T-helper 17 cell (primary cell): ENCODE measurements around the gene TAF4B. TPM values are rescaled to one million over a fixed set of nuclear protein-coding genes. Genes with fewer than 3 reads are reported as not detected.
"Not testable (repeated sequence)": the region's sequence is repeated elsewhere in the genome, so short reads cannot be mapped to it uniquely, and the experiment has no call there.

Experiments
- ATAC-seq: fragments of 150-1000 bp; cut with Tn5 transposase; 2 replicates; pipeline ENCODE4 v1.10.0; 2021; ENCODE audit warnings: mild to moderate bottlenecking, moderate library complexity
- DNase-seq, 3 donors: peaks; one replicate each; pipeline versions ENCODE4 v3.0.0 to v3.0.0-alpha.2; 2020 to 2021
- H3K9me3 ChIP-seq: one replicate; pipeline ENCODE4 v1.7.0; 2013; ENCODE audit warnings: low read length, mild to moderate bottlenecking; ENCODE audit not compliant: control insufficient read depth, poor library complexity, severe bottlenecking
- H3K27ac Mint-ChIP-seq: one replicate; pipeline ENCODE4 v1.8.0; 2022; ENCODE audit warnings: mild to moderate bottlenecking, moderate library complexity, mixed read lengths
- H3K27me3 Mint-ChIP-seq: one replicate; pipeline ENCODE4 v1.8.0; 2022; ENCODE audit warnings: mixed read lengths
- H3K36me3 Mint-ChIP-seq: one replicate; pipeline ENCODE4 v1.8.0; 2022; ENCODE audit warnings: low read depth, mixed read lengths
- H3K4me1 Mint-ChIP-seq: one replicate; pipeline ENCODE4 v1.8.0; 2022; ENCODE audit warnings: mild to moderate bottlenecking, mixed read lengths
- H3K4me3 Mint-ChIP-seq: one replicate; pipeline ENCODE4 v1.8.0; 2022; ENCODE audit warnings: mild to moderate bottlenecking, moderate library complexity, mixed read lengths
- total RNA-seq, 4 donors: library from RNA in 2 of 4; stranded (reverse) in 2 of 4; gene quantifications; one replicate each; pipeline ENCODE4 v1.2.3 and lab custom pipeline; 2022 to 2026

TAF4B gene, protein sequence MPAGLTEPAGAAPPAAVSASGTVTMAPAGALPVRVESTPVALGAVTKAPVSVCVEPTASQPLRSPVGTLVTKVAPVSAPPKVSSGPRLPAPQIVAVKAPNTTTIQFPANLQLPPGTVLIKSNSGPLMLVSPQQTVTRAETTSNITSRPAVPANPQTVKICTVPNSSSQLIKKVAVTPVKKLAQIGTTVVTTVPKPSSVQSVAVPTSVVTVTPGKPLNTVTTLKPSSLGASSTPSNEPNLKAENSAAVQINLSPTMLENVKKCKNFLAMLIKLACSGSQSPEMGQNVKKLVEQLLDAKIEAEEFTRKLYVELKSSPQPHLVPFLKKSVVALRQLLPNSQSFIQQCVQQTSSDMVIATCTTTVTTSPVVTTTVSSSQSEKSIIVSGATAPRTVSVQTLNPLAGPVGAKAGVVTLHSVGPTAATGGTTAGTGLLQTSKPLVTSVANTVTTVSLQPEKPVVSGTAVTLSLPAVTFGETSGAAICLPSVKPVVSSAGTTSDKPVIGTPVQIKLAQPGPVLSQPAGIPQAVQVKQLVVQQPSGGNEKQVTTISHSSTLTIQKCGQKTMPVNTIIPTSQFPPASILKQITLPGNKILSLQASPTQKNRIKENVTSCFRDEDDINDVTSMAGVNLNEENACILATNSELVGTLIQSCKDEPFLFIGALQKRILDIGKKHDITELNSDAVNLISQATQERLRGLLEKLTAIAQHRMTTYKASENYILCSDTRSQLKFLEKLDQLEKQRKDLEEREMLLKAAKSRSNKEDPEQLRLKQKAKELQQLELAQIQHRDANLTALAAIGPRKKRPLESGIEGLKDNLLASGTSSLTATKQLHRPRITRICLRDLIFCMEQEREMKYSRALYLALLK
- total RNA-seq (10 to 100 TPM in 1 of 2 donors, 1 to 10 TPM in 1; 9.2 to 10.4 TPM), total RNA-seq (lab: John Stamatoyannopoulos, UW) (30.4 to 70.5 reads per million in 2 donors)

DNA sequence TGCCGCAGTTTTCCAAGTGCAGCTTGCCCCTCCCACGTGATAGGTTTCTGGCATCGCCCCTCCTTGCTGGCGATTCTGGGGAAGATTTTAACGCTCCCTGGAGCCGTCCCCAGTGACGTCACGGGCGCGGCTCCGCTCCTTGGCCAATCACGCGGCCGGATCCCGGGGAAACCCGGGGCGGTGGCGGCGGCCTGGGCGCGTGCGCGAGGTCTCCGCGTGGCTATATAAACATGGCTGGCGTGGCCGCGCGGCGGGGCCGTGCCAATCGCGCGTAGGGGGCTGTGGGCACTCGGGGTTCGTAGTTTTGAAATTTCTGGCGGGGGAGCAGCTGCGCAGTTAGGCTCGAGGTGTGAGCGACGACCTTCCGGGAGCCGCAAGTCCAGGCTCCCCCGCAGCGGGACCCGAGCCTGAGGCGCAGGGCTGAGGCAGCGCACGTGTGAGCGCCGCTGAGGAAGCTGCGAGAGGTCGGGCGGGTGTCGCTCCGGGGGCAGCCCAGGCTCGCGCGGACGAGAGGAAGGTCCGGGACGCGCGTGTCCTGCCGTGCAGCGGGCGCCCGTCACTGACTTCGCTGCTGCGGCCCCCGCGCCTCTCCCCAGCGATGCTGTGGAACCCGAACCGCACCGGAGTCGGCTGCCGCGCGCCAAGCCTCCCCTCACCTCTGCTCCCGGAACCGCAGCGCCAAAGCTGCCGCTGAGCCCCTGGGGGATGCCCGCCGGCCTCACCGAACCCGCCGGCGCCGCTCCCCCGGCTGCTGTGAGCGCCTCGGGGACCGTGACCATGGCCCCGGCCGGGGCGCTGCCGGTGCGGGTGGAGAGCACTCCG lies at the start of gene TAF4B:
Gene TAF4B (plus strand): TSS at position 217 of the 822 bp plus-strand sequence. CDS start 489 bp downstream, at position 706.
- Mint-ChIP-seq H3K27me3 (no peaks in the 10 kb centered on the region), H3K36me3 (no peaks in the 10 kb centered on the region), H3K27ac (peak within 1 kb of the TSS; percentile 92), H3K4me3 (peak within 1 kb of the TSS; percentile 96), H3K4me1 (peaks cover 26% of the 10 kb centered on the region)
- no peaks in the 10 kb centered on the region for H3K9me3 ChIP-seq
- DNase-seq (peak; percentile 87 to 93 (median 88)), ATAC-seq (peak; percentile 91)

DNA sequence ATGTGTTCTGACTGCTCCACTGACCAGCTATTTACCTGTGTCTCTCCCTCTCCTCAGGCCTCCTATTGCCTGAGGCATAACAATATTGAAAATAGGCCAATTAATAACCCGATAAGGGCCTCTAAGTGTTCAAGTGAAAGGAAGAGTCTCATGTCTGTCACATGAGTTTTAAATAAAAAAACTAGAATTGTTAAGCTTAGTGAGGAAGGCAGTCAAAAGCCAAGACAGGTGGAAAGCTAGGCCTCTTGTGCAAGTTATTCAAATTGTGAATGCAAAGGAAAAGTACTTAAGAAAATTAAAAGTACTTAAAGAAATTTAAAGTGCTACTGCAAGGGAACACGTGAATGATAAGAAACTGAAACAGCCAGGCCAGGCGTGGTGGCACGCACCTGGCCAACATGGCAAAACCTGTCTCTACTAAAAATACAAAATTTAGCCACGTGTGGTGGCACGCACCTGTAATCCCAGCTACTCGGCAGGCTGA lies 44.9 kb upstream of the TAF4B start:
- H3K9me3 ChIP-seq = no peaks in the 10 kb centered on the region
- Mint-ChIP-seq H3K4me1 (no peaks in the 10 kb centered on the region), H3K27me3 (no peaks in the 10 kb centered on the region), H3K36me3 (no peaks in the 10 kb centered on the region), H3K27ac (no peak overlapping the region), H3K4me3 (no peak overlapping the region)
- no peak for ATAC-seq
- DNase-seq = no peak

DNA sequence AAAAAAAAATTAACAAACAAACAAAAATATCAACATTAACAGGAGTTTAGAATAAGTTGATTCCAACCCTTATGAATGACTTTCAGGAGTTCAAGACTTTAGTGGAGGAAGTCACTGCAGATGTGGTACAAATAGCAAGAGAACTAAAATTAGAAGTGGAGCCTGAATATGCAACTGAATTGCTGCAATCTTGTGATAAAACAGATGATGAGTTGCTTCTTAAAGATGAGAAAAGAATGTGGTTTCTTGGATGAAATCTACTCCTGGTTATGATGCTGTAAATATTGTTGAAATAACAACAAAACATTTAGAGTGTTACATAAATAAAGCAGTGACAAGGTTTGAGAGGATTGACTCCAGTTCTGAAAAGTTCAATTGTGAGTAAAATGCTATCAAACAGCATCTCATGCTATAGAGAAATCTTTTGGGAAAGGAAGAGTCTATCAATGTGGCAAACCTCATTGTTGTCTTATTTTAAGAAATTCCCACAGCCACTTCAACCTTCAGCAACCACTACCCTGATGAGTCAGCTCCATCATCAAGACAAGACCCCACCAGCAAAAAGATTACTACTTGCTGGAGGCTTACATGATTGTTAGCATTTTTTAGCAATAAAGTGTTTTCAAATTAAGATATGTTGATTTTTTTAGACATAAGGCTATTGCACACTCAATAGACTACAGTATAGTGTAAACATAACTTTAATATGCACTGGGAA lies 42.7 kb upstream of the TAF4B start:
- no peaks in the 10 kb centered on the region for H3K9me3 ChIP-seq
- no peaks in the 10 kb centered on the region for H3K27me3 Mint-ChIP-seq
- H3K36me3 Mint-ChIP-seq = no peaks in the 10 kb centered on the region
- no peak overlapping the region for H3K27ac Mint-ChIP-seq
- DNase-seq (no peak), ATAC-seq (no peak)
- H3K4me1 Mint-ChIP-seq = no peaks in the 10 kb centered on the region
- H3K4me3 Mint-ChIP-seq = no peak overlapping the region

DNA sequence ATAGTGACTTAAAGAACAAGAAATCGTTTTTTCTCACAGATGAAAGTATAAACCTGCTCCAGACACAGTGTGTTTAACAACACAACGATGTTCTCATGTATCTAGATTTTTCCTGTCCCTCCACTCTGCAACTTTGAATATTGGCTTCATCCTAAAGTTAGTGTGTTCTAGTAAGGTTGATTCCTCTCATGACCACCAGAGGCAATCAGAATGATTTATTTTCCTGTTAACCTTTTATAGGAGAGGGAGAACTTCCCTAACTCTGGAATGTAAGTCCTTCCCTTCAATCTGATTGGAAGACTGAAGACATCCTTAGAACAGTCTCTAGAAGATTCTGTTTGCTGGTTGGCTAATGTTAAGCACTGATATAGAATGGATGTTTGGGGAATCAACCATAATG lies 41.0 kb upstream of the TAF4B start:
- H3K27me3 Mint-ChIP-seq = no peaks in the 10 kb centered on the region
- peaks cover 9% of the 10 kb centered on the region for H3K4me1 Mint-ChIP-seq
- DNase-seq (no peak), ATAC-seq (no peak)
- no peak overlapping the region for H3K27ac Mint-ChIP-seq
- H3K4me3 Mint-ChIP-seq = no peak overlapping the region
- no peaks in the 10 kb centered on the region for H3K36me3 Mint-ChIP-seq
- no peaks in the 10 kb centered on the region for H3K9me3 ChIP-seq

DNA sequence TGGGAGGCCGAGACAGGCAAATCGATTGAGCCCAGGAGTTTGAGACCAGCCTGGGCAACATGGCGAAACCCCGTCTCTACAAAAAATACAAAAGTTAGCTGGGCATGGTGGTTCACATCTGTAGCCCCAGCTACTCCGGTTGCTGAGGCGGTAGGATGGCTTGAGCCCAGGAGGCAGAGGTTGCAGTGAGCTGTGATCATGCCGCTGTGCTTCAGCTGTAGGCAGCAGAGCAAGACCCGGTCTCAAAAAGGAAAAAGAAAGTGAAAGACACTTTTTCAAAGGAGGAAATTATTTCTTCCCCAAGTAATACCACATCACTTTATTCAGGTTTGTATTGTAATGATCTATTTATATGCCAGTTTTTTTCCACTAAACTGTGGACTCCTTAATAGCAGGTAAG lies 35.7 kb upstream of the TAF4B start:
- H3K27me3 Mint-ChIP-seq = no peaks in the 10 kb centered on the region
- no peak for DNase-seq
- no peaks in the 10 kb centered on the region for H3K36me3 Mint-ChIP-seq
- peak overlapping the region; percentile 80 for H3K4me3 Mint-ChIP-seq
- H3K4me1 Mint-ChIP-seq = peaks cover 14% of the 10 kb centered on the region
- peak; percentile 85 for ATAC-seq
- peak overlapping the region; percentile 86 for H3K27ac Mint-ChIP-seq
- H3K9me3 ChIP-seq = no peaks in the 10 kb centered on the region

DNA sequence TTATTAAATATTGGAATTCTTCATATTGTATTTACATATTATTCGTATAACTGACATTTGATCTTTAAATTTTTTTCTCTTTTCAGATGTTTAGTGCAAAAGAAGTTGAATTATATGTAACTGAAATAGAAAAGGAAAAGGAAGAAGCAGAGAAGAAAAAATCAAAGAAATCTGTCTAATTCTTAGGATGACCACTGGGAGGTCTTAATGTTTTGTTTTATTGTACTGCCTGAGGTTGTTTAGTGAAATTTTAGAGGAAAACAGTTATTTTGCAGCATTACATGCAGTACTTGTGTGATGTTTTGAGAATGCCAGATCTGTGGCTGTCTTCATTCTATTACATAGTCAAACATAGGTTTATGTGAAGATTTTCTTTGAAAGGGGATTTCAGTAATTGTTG lies 34.0 kb upstream of the TAF4B start:
- no peaks in the 10 kb centered on the region for H3K9me3 ChIP-seq
- H3K27ac Mint-ChIP-seq = no peak overlapping the region
- H3K36me3 Mint-ChIP-seq = no peaks in the 10 kb centered on the region
- H3K27me3 Mint-ChIP-seq = no peaks in the 10 kb centered on the region
- no peak overlapping the region for H3K4me3 Mint-ChIP-seq
- no peak for ATAC-seq
- peaks cover 14% of the 10 kb centered on the region for H3K4me1 Mint-ChIP-seq
- DNase-seq = no peak

DNA sequence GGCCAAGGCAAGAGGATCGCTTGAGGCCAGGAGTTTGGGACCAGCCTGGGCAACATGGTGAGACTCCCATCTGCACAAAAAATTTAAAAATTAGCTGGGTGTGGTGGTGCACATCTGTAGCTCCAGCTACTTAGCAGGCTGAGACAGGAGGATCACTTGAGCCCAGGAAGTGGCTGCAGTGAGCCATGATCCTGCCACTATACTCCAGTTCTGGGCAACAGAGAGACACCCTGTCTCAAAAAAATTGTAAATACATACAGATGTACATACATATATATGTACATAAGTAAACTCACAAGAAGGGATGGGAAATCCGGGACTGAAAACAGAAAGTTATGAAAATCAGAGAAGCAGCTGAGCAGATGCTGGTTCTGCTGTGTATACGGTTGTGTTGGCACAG lies 29.6 kb upstream of the TAF4B start:
- no peak for DNase-seq
- Mint-ChIP-seq H3K27me3 (no peaks in the 10 kb centered on the region), H3K27ac (no peak overlapping the region), H3K4me3 (no peak overlapping the region), H3K36me3 (no peaks in the 10 kb centered on the region), H3K4me1 (peaks cover 5% of the 10 kb centered on the region)
- no peak for ATAC-seq
- H3K9me3 ChIP-seq = no peaks in the 10 kb centered on the region

DNA sequence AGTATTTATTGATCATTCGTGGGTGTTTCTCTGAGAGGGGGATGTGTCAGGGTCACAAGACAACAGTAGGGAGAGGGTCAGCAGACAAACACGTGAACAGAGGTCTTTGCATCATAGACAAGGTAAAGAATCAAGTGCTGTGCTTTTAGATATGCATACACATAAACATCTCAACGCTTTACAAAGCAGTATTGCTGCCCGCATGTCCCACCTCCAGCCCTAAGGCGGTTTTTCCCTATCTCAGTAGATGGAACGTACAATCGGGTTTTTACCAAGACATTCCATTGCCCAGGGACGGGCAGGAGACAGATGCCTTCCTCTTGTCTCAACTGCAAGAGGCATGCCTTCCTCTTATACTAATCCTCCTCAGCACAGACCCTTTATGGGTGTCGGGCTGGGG lies 24.2 kb upstream of the TAF4B start:
- H3K4me3 Mint-ChIP-seq, H3K9me3 ChIP-seq, H3K4me1 Mint-ChIP-seq, DNase-seq, H3K27me3 Mint-ChIP-seq, H3K36me3 Mint-ChIP-seq, ATAC-seq, H3K27ac Mint-ChIP-seq: not testable (repeated sequence)

DNA sequence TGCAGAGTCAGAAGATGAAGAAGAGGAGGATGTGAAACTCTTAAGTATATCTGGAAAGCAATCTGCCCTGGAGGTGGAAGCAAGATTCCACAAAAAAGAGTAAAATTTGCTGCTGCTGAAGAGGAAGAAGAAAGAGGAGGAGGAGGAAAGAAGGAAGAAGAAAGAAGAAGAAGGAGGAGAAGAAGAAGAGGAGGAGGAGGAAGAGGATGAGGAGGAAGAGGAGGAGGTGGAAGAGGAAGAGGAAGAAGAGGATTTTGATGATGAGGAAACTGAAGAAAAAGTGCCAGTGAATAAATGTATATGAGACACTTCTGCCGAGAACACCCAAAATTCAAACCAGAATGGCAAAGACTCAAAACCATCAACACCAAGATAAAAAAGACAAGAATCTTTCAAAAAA lies 20.9 kb upstream of the TAF4B start:
- no peak overlapping the region for H3K27ac Mint-ChIP-seq
- H3K4me1 Mint-ChIP-seq = peaks cover 3% of the 10 kb centered on the region
- H3K4me3 Mint-ChIP-seq = no peak overlapping the region
- no peaks in the 10 kb centered on the region for H3K27me3 Mint-ChIP-seq
- ATAC-seq (no peak), DNase-seq (no peak)
- no peaks in the 10 kb centered on the region for H3K36me3 Mint-ChIP-seq
- no peaks in the 10 kb centered on the region for H3K9me3 ChIP-seq

DNA sequence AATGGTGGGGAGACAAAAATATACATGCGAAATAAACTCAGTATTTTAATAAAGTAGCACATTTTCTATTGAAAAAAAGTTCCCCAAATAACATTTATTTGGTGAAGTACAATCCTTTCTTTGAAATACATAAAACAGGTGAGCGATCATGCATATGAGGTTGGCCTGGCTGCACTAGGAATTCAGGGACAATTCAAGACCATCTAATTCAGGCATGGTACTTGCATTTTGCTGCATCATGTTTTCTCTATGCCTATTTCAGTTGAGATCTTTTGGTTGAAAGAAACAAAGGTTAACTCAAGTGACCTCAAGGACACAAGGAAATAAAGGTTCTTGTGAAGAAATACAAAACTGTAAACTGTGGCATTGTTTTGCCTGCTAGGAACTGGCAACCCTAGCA lies 19.8 kb upstream of the TAF4B start:
- no peaks in the 10 kb centered on the region for H3K9me3 ChIP-seq
- Mint-ChIP-seq H3K27me3 (no peaks in the 10 kb centered on the region), H3K27ac (no peak overlapping the region), H3K4me3 (no peak overlapping the region), H3K4me1 (peaks cover 3% of the 10 kb centered on the region), H3K36me3 (no peaks in the 10 kb centered on the region)
- no peak for DNase-seq
- no peak for ATAC-seq

DNA sequence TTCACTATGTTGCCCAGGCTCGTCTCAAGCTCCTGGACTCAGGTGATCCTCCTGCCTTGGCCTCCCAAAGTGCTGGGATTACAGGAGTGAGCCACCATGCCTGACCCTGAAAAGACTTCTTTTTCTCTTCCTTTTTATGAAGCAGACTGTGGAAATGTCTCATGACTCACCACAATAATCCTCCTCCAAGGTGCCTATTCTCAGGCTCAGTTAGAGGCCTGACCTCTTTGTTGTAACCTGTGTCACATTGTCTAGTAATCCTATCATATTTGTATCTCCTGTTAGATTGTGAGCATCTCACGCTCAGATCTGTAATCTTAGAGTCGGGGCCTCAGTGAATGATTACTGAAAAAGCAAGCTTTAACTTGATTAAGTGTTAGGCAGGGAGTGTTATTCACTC lies 18.3 kb upstream of the TAF4B start:
- no peak overlapping the region for H3K4me3 Mint-ChIP-seq
- no peak overlapping the region for H3K27ac Mint-ChIP-seq
- peaks cover 3% of the 10 kb centered on the region for H3K4me1 Mint-ChIP-seq
- no peaks in the 10 kb centered on the region for H3K27me3 Mint-ChIP-seq
- DNase-seq = no peak
- H3K36me3 Mint-ChIP-seq = no peaks in the 10 kb centered on the region
- ATAC-seq = no peak
- H3K9me3 ChIP-seq = no peaks in the 10 kb centered on the region

DNA sequence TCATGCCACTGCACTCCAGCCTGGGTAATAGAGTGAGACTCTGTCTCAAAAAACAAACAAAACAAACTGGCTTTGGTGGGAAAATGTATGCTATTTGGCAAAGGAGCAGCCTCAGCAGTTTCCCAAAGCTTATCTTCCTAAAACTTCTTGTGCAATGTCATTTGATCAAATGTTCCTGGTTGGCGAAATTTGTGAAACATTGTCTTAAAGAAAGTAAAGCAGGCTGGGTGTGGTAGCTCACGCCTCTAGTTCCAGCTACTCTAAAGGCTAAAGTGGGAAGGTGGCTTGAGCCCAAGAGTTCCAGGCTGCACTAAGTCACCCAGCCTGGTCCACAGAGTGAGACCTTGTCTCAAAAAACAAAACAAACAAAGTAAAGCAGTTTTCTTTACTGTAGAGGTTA lies 17.3 kb upstream of the TAF4B start:
- Mint-ChIP-seq H3K27ac (no peak overlapping the region), H3K36me3 (no peaks in the 10 kb centered on the region)

More for the DNA sequence above, 17.3 kb upstream of the TAF4B start:
- no peak for ATAC-seq
- no peak overlapping the region for H3K4me3 Mint-ChIP-seq
- H3K27me3 Mint-ChIP-seq = no peaks in the 10 kb centered on the region
- no peaks in the 10 kb centered on the region for H3K9me3 ChIP-seq
- H3K4me1 Mint-ChIP-seq = peaks cover 3% of the 10 kb centered on the region
- DNase-seq = no peak
